Thoracic aorta (tissue), 2 donors: ENCODE measurements around the gene BSND. TPM values are rescaled to one million over a fixed set of nuclear protein-coding genes. Genes with fewer than 3 reads are reported as not detected.

ENCODE experiments used
- ATAC-seq: fragments of 150-250 bp; one replicate; pipeline ENCODE4 v1.8.0; 2017; ENCODE audit warnings: low read depth; ENCODE audit not compliant: insufficient number of reproducible peaks, low FRiP score
- DNase-seq: peaks from one replicate; pipeline ENCODE4 v3.0.0-alpha.2; 2020; ENCODE audit warnings: low spot score
- H3K27ac ChIP-seq, 2 donors: fragments of 200-600 bp; sonication (generic); 1 replicate in 1 of 2; 2 replicates in 1 of 2; pipeline ENCODE4 v1.5.1; 2016; ENCODE audit warnings: mild to moderate bottlenecking in 2 of 2, moderate library complexity in 2 of 2
- H3K27me3 ChIP-seq: fragments of 200-600 bp; sonication (generic); replicated peaks from 2 replicates; pipeline ENCODE4 v1.6.0; 2016; ENCODE audit warnings: mild to moderate bottlenecking; ENCODE audit not compliant: insufficient read depth
- H3K36me3 ChIP-seq: fragments of 200-600 bp; sonication (generic); one replicate; pipeline ENCODE4 v1.5.1; 2016
- H3K4me1 ChIP-seq, 2 donors: fragments of 200-600 bp; sonication (generic); 1 replicate in 1 of 2; 2 replicates in 1 of 2; pipeline versions ENCODE4 v1.5.1 to v1.6.0; 2016; ENCODE audit warnings: low read depth in 2 of 2, mild to moderate bottlenecking in 1 of 2; ENCODE audit not compliant: control insufficient read depth in 1 of 2
- H3K4me3 ChIP-seq: fragments of 200-600 bp; sonication (generic); 2 replicates; pipeline ENCODE4 v1.5.1; 2016; ENCODE audit warnings: mild to moderate bottlenecking
- H3K9me3 ChIP-seq: fragments of 200-600 bp; sonication (generic); 2 replicates; pipeline ENCODE4 v1.5.1; 2016
- total RNA-seq, 2 donors: library from RNA; depleted of rRNA; stranded (reverse); fragments of >200 nt; gene quantifications; one replicate each; pipeline versions ENCODE4 v1.1.0 to v1.2.3, GENCODE V29; 2016
- TF ChIP-seq, protein P1 (sequence below): fragments of 200-600 bp; sonication (generic); IDR thresholded peaks from one replicate; pipeline ENCODE4 v1.5.1; 2019; ENCODE audit warnings: antibody characterized with exemption

The BSND gene
- total RNA-seq, 2 donors from 2014 or later, result not detected

DNA sequence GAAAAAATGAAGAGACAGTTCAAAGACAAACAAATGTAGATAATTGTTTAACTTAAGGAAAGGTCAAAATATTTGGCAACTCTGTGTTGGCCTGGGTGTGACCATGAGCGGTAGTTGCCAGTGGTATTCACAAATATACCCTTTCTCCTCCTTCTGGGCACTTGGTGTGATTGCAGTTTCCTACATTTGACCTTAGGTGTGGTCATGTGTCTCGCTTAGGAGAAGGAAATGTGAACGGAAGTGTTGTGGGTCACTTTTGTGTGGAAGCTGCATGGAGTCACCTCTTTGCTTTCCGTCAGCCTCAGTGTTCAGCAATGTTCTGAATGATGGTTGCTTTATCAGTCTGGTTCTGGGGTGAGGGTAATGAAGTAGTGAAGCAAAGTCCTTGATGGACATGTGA is 37.2 kb downstream of the BSND start:
- H3K36me3 ChIP-seq, result no peaks in the 10 kb centered on the region
- H3K27me3 ChIP-seq, result no peaks in the 10 kb centered on the region
- DNase-seq (no peak), ATAC-seq (no peak)
- H3K27ac ChIP-seq, result no peak overlapping the region
- TF ChIP-seq, protein P1, sequence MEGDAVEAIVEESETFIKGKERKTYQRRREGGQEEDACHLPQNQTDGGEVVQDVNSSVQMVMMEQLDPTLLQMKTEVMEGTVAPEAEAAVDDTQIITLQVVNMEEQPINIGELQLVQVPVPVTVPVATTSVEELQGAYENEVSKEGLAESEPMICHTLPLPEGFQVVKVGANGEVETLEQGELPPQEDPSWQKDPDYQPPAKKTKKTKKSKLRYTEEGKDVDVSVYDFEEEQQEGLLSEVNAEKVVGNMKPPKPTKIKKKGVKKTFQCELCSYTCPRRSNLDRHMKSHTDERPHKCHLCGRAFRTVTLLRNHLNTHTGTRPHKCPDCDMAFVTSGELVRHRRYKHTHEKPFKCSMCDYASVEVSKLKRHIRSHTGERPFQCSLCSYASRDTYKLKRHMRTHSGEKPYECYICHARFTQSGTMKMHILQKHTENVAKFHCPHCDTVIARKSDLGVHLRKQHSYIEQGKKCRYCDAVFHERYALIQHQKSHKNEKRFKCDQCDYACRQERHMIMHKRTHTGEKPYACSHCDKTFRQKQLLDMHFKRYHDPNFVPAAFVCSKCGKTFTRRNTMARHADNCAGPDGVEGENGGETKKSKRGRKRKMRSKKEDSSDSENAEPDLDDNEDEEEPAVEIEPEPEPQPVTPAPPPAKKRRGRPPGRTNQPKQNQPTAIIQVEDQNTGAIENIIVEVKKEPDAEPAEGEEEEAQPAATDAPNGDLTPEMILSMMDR, result no peak
- no peaks in the 10 kb centered on the region for H3K9me3 ChIP-seq
- no peak overlapping the region for H3K4me3 ChIP-seq
- peaks cover 0 to 16% of the 10 kb centered on the region in 2 donors for H3K4me1 ChIP-seq

GRCh38 chr1:55037733-55038551 is 39.2 kb downstream of the BSND start:
- DNase-seq (no peak), ATAC-seq (no peak)
- H3K27me3 ChIP-seq, result no peaks in the 10 kb centered on the region
- TF ChIP-seq, protein P1, result no peak
- H3K4me1 ChIP-seq, result peaks cover 0 to 16% of the 10 kb centered on the region in 2 donors
- H3K9me3 ChIP-seq, result no peaks in the 10 kb centered on the region
- H3K36me3 ChIP-seq, result no peaks in the 10 kb centered on the region
- no peak overlapping the region for H3K27ac ChIP-seq
- no peak overlapping the region for H3K4me3 ChIP-seq

DNA sequence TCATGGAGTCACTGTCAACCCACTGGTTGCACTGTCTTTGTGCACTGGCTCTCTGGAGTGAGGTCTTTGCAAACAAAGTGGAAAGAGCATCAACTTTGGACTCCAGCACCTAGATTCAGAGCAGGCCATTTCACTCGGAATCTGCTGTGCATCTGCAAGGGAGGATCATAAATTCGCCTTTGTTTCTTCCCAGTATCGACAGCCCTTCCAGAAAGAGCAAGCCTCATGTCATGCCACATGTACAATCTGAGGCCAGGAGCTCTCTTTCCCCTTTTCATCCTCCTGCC is 39.8 kb downstream of the BSND start:
- H3K27me3 ChIP-seq, result no peaks in the 10 kb centered on the region
- H3K9me3 ChIP-seq, result no peaks in the 10 kb centered on the region
- no peak for DNase-seq
- H3K4me3 ChIP-seq, result no peak overlapping the region
- peaks cover 0 to 16% of the 10 kb centered on the region in 2 donors for H3K4me1 ChIP-seq
- no peaks in the 10 kb centered on the region for H3K36me3 ChIP-seq
- no peak for ATAC-seq
- TF ChIP-seq, protein P1, result no peak
- H3K27ac ChIP-seq, result no peak overlapping the region

- no peak overlapping the region for H3K27ac ChIP-seq
- no peaks in the 10 kb centered on the region for H3K9me3 ChIP-seq
- no peaks in the 10 kb centered on the region for H3K27me3 ChIP-seq
- no peak for ATAC-seq
- DNase-seq, result no peak
- TF ChIP-seq, protein P1, result no peak
- no peaks in the 10 kb centered on the region for H3K36me3 ChIP-seq
- H3K4me3 ChIP-seq, result peak overlapping the region; percentile 66
- H3K4me1 ChIP-seq, result peaks cover 0 to 16% of the 10 kb centered on the region in 2 donors
Observed at GRCh38 chr1:55038974-55039341, 40.2 kb downstream of the BSND start.

DNA sequence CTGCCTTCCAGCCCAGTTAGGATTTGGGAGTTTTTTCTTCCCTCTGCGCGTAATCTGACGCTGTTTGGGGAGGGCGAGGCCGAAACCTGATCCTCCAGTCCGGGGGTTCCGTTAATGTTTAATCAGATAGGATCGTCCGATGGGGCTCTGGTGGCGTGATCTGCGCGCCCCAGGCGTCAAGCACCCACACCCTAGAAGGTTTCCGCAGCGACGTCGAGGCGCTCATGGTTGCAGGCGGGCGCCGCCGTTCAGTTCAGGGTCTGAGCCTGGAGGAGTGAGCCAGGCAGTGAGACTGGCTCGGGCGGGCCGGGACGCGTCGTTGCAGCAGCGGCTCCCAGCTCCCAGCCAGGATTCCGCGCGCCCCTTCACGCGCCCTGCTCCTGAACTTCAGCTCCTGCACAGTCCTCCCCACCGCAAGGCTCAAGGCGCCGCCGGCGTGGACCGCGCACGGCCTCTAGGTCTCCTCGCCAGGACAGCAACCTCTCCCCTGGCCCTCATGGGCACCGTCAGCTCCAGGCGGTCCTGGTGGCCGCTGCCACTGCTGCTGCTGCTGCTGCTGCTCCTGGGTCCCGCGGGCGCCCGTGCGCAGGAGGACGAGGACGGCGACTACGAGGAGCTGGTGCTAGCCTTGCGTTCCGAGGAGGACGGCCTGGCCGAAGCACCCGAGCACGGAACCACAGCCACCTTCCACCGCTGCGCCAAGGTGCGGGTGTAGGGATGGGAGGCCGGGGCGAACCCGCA is 40.8 kb downstream of the BSND start, which contains the start of gene PCSK9:
TSS of gene PCSK9 (plus strand) at position 207 of the 741 bp plus-strand sequence. CDS start at position 497, 290 bp downstream.
- Histone ChIP-seq H3K27me3 (no peaks in the 10 kb centered on the region), H3K4me3 (peak within 1 kb of the TSS; percentile 66), H3K36me3 (no peaks in the 10 kb centered on the region), H3K9me3 (no peaks in the 10 kb centered on the region), H3K4me1 (peaks cover 0 to 16% of the 10 kb centered on the region in 2 donors), H3K27ac (no peak within 1 kb of the TSS)
- ATAC-seq (no peak), DNase-seq (no peak)
- TF ChIP-seq, protein P1, result no peak
